ENCODE data around the gene INO80.

INO80 gene

DNA sequence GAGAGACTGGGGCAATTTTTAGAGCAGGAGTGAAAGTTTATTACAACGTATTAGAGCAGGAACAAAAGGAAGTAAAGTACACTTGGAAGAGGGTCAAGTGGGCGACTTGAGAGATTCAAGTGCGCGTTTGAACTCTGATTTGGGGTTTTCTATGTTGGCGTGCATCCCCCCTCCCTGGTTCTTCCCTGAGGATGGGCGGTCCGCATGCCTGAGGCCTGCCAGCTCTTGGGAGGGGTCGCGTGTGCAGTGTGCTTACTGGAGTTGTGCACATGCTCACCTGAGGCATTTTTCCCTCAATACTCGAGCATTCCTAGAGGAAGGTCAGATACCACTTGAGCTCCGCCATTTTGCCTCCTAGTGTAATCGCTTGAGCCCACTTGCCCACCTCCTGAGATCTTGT is 173.2 kb downstream of the INO80 start:
- no peak for DNase-seq

DNA sequence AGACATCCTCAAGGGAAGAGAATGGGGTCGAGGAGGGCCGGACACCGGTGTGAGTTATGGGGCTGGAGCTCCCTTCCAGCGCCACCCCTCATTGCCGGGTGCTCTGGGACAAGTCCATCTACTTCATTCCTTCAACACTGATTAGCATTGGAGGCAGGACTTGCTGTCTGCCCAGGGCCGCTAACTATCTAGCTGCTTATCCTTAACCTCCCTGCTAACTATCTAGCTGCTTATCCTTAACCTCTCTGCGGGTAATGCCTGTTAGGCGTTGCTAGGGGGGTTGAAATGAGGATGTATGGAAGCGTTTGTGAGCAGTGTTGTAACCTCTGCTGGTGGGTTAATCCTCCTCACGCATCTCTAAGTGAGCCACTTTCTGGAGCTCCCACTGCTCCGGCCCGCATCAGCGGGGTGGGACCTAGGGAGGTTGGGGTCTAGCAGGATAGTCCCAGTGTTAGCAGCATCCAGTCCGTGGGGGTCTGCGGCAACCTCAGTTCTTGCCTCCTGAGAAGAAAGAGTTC is 173.7 kb downstream of the INO80 start:
- DNase-seq = no peak

DNA sequence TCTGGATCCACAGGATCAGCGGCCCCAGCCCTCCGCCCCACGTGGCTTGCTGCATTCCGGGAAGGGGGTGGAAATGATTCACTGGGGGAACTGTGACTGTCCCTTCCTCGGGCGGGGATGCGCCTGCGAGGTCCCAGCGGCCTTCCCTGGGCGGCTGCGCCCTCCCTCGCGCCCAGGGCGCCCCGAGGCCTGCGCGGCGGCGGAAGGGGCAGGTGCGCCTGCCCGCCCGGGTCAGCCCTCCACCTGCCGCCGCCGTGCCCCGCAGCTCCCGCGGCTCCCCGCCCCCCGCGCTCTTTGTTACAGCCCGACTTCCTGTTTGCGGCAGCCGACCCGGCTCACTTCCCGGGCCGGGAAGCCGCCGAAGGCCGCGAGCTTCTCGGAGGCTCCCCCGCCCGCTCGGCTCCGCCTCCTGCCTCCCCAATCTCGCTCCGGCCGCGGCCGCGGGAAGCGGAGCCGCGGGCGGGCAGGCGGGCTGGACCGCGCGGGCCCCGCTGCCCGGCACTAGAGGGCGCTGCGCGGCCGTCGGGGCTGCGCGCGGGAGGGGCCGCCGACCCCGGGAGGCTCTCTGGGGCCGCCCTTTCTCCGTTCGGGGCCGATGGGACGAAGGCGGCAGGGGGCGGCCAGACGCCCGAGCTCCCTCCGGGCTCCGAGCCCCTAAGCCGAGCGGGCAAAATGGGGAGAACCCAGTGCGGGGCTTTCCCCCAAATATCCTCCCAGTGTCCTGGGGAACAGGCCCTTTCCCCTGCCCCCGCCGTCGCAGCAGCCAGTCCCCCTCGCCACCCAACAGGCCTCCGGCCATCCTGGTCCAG is 174.3 kb downstream of the INO80 start:
- DNase-seq = peak; percentile 58

DNA sequence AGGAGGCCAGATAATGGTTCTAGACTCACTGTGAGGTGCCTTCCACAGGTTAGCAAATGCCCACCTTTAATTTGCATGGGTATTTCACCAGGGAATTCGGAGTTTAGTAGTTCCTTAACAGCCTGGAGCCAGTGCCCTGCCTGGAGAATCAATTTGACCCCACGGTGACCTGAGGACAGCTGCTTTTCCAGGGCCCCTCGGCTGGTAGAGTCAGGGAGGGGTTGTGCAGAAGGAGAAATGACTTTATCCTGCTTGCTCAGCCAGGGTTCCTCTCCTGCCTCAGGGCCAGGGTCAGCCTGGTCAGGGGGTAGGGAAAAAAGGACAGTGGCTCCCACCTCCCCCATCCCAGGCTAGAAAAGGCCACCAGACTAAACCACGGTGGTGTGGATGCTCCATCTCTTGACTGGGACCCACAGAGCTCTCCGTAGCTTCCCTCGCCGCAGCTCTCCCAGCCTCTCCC is 175.0 kb downstream of the INO80 start:
- DNase-seq = no peak

DNA sequence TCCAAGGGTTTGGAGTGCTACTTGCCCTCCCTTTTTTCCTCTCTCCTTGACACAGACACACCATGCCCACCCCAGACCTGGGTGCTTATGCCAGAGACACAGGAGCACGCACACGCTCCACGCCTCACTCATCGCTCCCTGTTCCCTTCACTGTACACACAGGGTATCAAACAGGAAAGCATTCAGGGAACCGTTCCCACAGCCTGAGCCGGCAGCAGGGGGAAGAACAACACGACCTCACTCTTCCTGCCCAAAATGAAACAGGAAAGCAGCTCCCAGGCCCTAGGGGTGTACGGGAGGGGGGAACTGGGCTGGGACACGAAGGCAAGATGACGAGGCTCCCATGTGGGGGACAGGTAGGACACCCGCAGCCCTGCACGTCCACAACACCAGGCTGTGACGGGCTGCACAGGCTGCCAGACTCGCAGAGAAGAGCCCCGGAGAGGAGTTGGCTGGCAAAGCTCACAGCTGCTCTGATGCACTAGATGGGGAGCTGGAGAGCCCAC is 175.7 kb downstream of the INO80 start:
- DNase-seq = no peak

DNA sequence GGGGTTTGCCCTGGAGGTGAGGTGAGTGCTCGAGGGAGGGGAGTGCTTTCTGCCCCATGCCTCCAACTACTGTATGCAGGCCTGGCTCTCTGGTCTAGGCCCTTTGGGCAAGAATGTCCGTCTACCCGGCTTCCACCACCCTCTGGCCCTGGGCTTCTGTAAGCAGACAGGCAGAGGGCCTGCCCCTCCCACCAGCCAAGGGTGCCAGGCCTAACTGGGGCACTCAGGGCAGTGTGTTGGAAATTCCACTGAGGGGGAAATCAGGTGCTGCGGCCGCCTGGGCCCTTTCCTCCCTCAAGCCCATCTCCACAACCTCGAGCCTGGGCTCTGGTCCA is 177.6 kb downstream of the INO80 start:
- no peak for DNase-seq

DNA sequence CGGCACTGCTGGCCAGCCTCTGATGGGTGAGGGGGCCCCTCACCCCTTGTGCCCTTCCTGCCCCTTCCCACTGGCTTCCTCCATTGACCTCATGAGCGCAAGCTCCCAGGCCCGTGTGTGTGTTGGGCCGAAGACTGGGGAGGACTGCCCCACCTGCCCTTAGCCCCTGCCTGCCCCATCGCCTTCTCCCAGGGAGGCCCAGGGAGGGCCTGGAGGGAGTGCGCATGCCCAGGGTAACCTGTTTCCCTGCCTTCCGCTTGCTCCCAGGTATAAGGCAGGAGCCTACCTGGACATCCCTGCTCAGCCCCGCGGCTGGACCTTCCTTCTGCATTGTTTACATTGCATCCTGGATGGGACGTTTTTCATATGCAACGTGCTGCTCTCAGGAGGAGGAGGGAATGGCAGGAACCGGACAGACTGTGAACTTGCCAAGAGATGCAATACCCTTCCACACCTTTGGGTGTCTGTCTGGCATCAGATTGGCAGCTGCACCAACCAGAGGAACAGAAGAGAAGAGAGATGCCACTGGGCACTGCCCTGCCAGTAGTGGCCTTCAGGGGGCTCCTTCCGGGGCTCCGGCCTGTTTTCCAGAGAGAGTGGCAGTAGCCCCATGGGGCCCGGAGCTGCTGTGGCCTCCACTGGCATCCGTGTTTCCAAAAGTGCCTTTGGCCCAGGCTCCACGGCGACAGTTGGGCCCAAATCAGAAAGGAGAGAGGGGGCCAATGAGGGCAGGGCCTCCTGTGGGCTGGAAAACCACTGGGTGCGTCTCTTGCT is 178.1 kb downstream of the INO80 start:
- DNase-seq = no peak

DNA sequence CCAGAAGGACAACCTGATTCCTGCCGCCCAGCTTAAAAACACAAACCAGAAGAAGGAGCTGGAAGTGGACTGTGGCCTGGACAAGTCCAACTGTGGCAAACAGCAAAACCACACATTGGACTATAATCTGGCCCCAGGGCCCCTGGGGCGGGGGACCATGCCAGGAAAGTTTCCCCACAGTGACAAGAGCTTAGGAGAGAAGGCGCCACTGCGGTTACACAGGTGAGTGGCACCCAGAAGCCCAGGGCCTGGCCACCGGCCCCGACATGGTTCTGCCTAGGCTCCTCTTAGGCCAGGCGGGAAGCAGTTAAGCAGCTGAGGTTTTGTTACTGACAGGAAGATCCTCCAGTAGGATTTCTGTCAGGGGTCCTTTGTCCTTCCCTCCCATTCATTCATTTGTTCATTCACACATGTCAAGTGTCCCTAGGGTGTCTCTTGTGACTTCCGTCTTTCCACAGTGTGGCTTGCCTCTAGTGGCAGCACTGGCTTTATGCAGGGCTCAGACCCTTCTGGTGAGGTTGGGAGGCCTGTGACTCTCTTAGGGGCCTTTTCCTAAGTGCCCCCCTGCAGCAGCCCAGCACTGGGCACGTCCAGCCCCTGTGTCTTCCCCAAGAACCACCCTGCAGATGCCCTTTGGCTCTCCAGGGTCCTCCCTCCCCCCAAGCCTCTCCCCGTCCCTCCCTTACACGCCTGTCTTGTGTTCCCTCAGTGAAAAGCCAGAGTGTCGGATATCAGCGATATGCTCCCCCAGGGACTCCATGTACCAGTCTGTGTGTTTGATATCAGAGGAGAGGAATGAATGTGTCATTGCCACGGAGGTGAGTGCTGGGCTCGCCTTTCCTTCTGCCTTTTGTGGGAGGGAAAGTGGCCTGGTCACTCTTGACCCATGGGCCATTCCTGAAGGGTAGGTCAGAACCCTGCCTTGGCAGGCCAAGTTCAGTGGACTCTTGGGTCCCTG is 179.1 kb downstream of the INO80 start:
- DNase-seq = no peak

DNA sequence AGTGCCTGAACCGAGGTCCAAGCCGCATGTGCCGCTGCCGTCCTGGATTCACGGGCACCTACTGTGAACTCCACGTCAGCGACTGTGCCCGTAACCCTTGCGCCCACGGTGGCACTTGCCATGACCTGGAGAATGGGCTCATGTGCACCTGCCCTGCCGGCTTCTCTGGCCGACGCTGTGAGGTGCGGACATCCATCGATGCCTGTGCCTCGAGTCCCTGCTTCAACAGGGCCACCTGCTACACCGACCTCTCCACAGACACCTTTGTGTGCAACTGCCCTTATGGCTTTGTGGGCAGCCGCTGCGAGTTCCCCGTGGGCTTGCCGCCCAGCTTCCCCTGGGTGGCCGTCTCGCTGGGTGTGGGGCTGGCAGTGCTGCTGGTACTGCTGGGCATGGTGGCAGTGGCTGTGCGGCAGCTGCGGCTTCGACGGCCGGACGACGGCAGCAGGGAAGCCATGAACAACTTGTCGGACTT is 179.8 kb downstream of the INO80 start:
- no peak for DNase-seq

DNA sequence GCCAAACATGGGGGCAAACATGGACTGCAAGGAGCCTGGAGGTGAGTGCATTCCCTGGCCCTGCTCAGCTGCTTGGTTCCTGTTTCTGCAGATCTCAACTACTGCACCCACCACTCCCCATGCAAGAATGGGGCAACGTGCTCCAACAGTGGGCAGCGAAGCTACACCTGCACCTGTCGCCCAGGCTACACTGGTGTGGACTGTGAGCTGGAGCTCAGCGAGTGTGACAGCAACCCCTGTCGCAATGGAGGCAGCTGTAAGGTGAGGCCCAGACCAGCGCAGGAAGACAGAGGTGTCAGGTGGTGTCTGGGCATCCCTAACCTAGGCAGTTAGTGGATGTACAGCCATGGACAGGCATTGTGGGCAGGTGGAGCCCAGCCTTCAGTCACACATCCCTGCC is 181.6 kb downstream of the INO80 start:
- no peak for DNase-seq

DNA sequence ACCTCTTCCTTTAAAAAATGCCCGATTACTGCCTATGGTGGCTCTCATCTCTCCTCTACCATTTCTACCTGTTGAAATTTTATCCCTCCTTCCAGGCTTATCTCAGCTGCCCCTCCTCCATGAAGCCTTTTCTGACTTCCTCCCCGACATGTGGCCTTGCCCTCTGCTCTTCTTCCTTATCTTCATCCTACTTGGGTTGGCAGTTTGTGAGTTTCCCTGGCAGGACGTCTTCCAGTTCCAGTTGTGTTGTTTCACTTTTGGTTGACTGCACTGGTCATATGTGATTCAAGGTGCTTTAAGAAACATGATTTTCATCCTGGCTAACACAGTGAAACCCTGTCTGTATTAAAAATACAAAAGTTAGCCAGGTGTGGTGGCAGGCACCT is 182.6 kb downstream of the INO80 start:
- no peak for DNase-seq

DNA sequence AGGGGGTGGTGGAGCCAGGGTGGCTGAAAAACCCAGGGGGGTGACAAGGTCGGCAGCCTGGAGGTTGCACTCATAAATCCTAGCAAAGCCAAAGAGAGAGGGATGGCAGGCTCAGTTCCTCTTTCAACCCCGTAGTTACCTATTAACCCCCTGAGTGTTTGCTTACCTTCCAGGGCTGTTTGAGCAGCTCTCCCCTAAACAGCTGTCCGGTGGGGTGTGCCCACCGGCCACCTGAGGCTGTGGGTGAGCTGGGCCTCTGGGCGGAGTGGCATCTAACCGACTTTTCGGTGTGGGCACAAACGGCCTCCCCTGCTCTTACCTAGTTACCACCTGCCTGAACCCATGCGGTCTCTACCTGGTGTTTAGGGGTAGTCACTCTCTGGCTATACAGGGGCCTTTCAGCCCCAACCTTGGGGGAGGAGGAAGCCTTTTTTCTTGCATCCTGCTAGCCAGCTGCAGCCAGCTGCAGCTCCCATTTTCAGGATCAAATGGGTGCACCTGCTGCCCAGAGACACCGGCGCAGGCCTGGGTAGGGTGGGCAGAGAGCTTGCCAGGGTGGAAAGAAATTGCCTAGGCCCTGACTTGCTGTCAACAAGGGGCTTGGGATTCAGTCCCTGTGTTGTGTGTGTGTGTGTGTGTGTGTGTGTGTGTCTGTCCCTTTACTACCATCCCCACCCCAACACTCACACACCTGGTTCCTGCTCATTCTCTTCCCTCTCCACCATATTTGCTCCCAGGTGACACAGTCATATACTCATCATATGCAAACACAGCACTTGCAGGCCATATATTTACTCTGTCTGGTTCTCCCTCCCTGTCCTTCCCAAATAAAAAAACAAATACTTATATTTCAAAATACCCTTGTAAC is 183.2 kb downstream of the INO80 start:
- DNase-seq = no peak

DNA sequence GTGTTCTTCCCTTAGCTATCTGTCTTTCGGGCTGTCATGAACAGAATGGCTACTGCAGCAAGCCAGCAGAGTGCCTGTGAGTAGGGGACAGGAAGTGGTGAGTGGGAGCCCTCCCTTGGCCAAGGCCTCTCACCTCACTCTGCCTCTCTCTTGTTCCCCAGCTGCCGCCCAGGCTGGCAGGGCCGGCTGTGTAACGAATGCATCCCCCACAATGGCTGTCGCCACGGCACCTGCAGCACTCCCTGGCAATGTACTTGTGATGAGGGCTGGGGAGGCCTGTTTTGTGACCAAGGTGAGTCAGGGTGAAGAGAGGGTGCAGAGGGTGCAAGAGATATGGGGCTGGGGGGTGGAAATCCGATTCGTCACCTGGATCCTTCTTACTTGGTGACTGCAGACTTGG is 183.9 kb downstream of the INO80 start:
- no peak for DNase-seq

DNA sequence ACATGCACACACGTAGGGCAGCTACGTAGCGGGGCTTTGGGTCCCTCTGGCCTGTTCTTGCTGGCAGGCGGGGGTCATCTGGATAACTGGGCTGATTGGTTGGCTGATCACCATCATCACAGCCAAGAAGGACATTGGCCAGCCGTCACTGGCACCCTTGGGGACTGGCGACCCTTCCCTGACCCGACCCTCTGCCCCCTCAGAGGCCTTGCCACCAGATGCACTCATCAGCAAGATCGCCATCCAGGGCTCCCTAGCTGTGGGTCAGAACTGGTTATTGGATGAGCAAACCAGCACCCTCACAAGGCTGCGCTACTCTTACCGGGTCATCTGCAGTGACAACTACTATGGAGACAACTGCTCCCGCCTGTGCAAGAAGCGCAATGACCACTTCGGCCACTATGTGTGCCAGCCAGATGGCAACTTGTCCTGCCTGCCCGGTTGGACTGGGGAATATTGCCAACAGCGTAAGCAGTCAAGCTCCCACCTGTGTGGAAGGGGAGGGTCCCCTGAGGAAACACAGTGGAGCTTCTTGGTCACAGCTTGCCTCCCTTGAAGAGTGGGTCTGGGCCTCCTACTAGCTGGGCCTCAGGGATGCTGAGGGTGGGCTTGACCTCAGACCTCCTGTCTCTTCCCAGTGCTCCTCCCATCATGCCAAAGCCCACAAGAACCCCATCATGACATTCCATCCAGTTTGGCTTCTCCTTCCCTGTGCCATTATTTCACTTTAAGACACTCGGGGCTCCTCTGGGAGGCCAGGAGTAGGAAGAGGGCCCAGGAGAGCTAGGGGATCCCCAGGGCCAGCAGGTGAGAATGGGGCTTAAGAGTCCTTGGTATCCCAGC is 184.6 kb downstream of the INO80 start:
- DNase-seq = no peak

DNA sequence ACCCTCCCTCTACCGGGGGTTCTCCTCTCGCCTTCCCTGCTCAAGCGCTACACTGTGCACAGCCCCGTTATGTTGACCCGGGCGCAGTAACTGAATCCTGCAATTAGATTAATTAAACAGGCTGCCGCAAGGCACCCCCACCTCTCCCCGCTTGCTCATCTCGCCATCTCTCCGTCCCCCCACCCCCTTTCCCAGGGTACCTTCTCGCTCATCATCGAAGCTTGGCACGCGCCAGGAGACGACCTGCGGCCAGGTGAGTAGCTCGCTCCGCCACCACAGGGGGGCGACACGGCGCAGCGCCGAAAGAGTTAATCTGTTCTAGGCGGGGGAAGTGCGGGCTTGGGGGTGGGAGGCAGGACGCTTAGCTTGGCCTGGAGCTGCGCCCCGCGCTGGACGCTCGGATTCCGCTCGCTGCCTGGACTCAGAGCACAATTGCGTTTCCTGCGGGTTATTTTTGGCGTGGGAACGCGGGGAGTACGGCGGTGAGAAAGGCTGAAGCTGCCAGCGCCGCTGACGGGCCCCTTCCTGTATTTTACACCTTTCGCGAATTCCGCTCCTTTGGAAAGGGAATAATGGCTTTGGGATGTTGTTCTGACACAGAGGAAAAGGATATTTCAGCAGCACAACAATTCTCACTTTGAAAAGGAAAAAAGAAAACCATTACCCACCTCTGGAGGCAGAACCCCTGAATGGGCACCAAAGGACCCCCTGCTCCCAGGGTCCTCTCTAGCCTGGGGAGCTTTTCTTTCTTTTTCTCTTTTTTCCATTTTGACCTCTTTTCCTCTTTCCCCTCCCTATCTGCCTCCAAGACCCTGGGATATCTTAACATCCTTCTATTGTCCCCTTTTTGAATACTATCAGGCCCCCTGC is 185.4 kb downstream of the INO80 start:
- peak; percentile 47 for DNase-seq

DNA sequence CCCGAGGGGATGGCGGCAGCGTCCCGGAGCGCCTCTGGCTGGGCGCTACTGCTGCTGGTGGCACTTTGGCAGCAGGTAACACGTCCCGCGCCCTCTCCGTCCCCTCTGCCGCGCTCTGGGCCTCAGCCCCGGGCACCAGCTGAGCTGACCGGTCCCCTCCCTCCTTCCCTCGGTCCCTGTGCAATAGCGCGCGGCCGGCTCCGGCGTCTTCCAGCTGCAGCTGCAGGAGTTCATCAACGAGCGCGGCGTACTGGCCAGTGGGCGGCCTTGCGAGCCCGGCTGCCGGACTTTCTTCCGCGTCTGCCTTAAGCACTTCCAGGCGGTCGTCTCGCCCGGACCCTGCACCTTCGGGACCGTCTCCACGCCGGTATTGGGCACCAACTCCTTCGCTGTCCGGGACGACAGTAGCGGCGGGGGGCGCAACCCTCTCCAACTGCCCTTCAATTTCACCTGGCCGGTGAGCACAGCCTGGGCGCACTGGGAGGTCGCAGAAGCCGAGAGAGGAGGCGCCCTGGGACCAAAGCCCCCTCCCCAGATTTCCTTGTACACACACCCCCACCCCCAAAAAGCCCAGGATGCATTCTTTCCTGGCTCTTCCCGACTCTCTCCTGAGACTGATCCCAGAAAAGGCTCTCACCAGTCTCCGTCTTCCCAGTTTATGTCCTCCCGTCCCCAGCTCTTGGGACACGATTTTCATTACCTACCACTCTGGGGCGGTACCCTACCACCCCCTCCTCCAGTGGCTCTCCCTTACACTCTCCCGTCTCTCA is 186.2 kb downstream of the INO80 start:
- no peak for DNase-seq

Measured in stimulated activated CD4-positive, alpha-beta T cell treated with anti-CD3 and anti-CD28 coated beads, Interleukin-4, amount 100 ng/mL, for 24 hours (primary cell).